ENCODE measurements around the gene OR1F1. TPM values are rescaled to one million over a fixed set of nuclear protein-coding genes. Genes with fewer than 3 reads are reported as not detected.

OR1F1 gene
- total RNA-seq, 2 donors from 2014 or later, result not detected

- DNase-seq, result no peak
- H3K9me3 ChIP-seq (ENCODE audit: control insufficient read depth, low read length, poor library complexity, severe bottlenecking), result no peaks in the 10 kb centered on the region
- ATAC-seq, result no peak
Observed at GRCh38 chr16:3242709-3243108, 54.7 kb downstream of the OR1F1 start.

GRCh38 chr16:3243882-3244281 is 55.9 kb downstream of the OR1F1 start:
- Mint-ChIP-seq H3K36me3 (ENCODE audit: low read depth) (no peaks in the 10 kb centered on the region), H3K4me3 (no peak overlapping the region), H3K4me1 (no peaks in the 10 kb centered on the region), H3K27me3 (peaks cover 34% of the 10 kb centered on the region), H3K27ac (no peak overlapping the region)
- ATAC-seq, result no peak
- no peak for DNase-seq
- no peaks in the 10 kb centered on the region for H3K9me3 ChIP-seq (ENCODE audit: control insufficient read depth, low read length, poor library complexity, severe bottlenecking)

More at GRCh38 chr16:3242709-3243108, 54.7 kb downstream of the OR1F1 start:
- Mint-ChIP-seq H3K36me3 (ENCODE audit: low read depth) (no peaks in the 10 kb centered on the region), H3K27me3 (peaks cover 34% of the 10 kb centered on the region), H3K4me3 (no peak overlapping the region), H3K27ac (no peak overlapping the region), H3K4me1 (no peaks in the 10 kb centered on the region)

- DNase-seq (no peak), ATAC-seq (no peak)
- Mint-ChIP-seq H3K27ac (no peak overlapping the region), H3K4me3 (no peak overlapping the region), H3K4me1 (peaks cover under 1% of the 10 kb centered on the region), H3K36me3 (ENCODE audit: low read depth) (no peaks in the 10 kb centered on the region), H3K27me3 (peaks cover 32% of the 10 kb centered on the region)
- H3K9me3 ChIP-seq (ENCODE audit: control insufficient read depth, low read length, poor library complexity, severe bottlenecking), result no peaks in the 10 kb centered on the region
Observed at GRCh38 chr16:3246002-3246401, 58.0 kb downstream of the OR1F1 start.

- H3K4me1 Mint-ChIP-seq, result peaks cover 2% of the 10 kb centered on the region
- no peaks in the 10 kb centered on the region for H3K36me3 Mint-ChIP-seq (ENCODE audit: low read depth)
- peaks cover 34% of the 10 kb centered on the region for H3K27me3 Mint-ChIP-seq
- H3K9me3 ChIP-seq (ENCODE audit: control insufficient read depth, low read length, poor library complexity, severe bottlenecking), result no peaks in the 10 kb centered on the region
- DNase-seq (no peak), ATAC-seq (no peak)
- H3K4me3 Mint-ChIP-seq, result no peak overlapping the region
- H3K27ac Mint-ChIP-seq, result no peak overlapping the region
Observed at GRCh38 chr16:3246876-3247275, 58.9 kb downstream of the OR1F1 start.

GRCh38 chr16:3248596-3248995 is 60.6 kb downstream of the OR1F1 start:
- Mint-ChIP-seq H3K4me3 (no peak overlapping the region), H3K27me3 (peaks cover 24% of the 10 kb centered on the region), H3K27ac (no peak overlapping the region), H3K4me1 (peaks cover 2% of the 10 kb centered on the region), H3K36me3 (ENCODE audit: low read depth) (no peaks in the 10 kb centered on the region)
- no peak for ATAC-seq
- H3K9me3 ChIP-seq (ENCODE audit: control insufficient read depth, low read length, poor library complexity, severe bottlenecking), result no peaks in the 10 kb centered on the region
- DNase-seq, result no peak

- Mint-ChIP-seq H3K27me3 (peaks cover 19% of the 10 kb centered on the region), H3K4me1 (peaks cover 2% of the 10 kb centered on the region), H3K27ac (no peak overlapping the region), H3K4me3 (no peak overlapping the region), H3K36me3 (ENCODE audit: low read depth) (no peaks in the 10 kb centered on the region)
- H3K9me3 ChIP-seq (ENCODE audit: control insufficient read depth, low read length, poor library complexity, severe bottlenecking), result no peaks in the 10 kb centered on the region
- ATAC-seq (no peak), DNase-seq (no peak)
Observed at GRCh38 chr16:3249020-3249419, 61.0 kb downstream of the OR1F1 start.

- Mint-ChIP-seq H3K4me3 (peak overlapping the region; percentile 19), H3K27me3 (peaks cover 15% of the 10 kb centered on the region), H3K27ac (no peak overlapping the region), H3K36me3 (ENCODE audit: low read depth) (no peaks in the 10 kb centered on the region), H3K4me1 (peaks cover 2% of the 10 kb centered on the region)
- ATAC-seq, result no peak
- no peak for DNase-seq
- H3K9me3 ChIP-seq (ENCODE audit: control insufficient read depth, low read length, poor library complexity, severe bottlenecking), result no peaks in the 10 kb centered on the region
Observed at GRCh38 chr16:3249451-3249850, 61.4 kb downstream of the OR1F1 start.

- Mint-ChIP-seq H3K4me1 (peaks cover 2% of the 10 kb centered on the region), H3K27ac (no peak overlapping the region), H3K36me3 (ENCODE audit: low read depth) (no peaks in the 10 kb centered on the region), H3K4me3 (no peak overlapping the region), H3K27me3 (peaks cover 5% of the 10 kb centered on the region)
- DNase-seq (no peak), ATAC-seq (no peak)
- H3K9me3 ChIP-seq (ENCODE audit: control insufficient read depth, low read length, poor library complexity, severe bottlenecking), result no peaks in the 10 kb centered on the region
Observed at GRCh38 chr16:3252967-3253366, 65.0 kb downstream of the OR1F1 start.

- DNase-seq (no peak), ATAC-seq (no peak)
- Mint-ChIP-seq H3K27ac (no peak overlapping the region), H3K27me3 (peaks cover 5% of the 10 kb centered on the region), H3K4me1 (peaks cover 2% of the 10 kb centered on the region), H3K4me3 (no peak overlapping the region), H3K36me3 (ENCODE audit: low read depth) (no peaks in the 10 kb centered on the region)
- no peaks in the 10 kb centered on the region for H3K9me3 ChIP-seq (ENCODE audit: control insufficient read depth, low read length, poor library complexity, severe bottlenecking)
Observed at GRCh38 chr16:3254309-3254708, 66.3 kb downstream of the OR1F1 start.

Other genes with a start within 250 kb of the OR1F1 start
- not detected for gene KREMEN2, start 223.9 kb upstream of the OR1F1 start, total RNA-seq
- 1 to 10 TPM; 1.7 to 2.7 TPM for gene PAQR4, start 218.9 kb upstream of the OR1F1 start, total RNA-seq
- gene PKMYT1, start 207.8 kb upstream of the OR1F1 start, total RNA-seq, result not detected
- gene CLDN9, start 175.3 kb upstream of the OR1F1 start, total RNA-seq, result not detected
- not detected for gene CLDN6, start 170.0 kb upstream of the OR1F1 start, total RNA-seq
- 1 to 10 TPM in 1 of 2 donors, under 1 TPM in 1; 0.92 to 1.3 TPM for gene TNFRSF12A, start 167.8 kb upstream of the OR1F1 start, total RNA-seq
- gene HCFC1R1, start 164.3 kb upstream of the OR1F1 start, total RNA-seq, result 10 to 100 TPM; 10.6 to 14.4 TPM
- gene THOC6, start 164.2 kb upstream of the OR1F1 start, total RNA-seq, result 10 to 100 TPM; 21.3 to 23.7 TPM
- not detected for gene BICDL2, start 151.3 kb upstream of the OR1F1 start, total RNA-seq
- gene MMP25, start 141.6 kb upstream of the OR1F1 start, total RNA-seq, result 1 to 10 TPM; 1.4 to 1.5 TPM
- gene IL32, start 122.6 kb upstream of the OR1F1 start, total RNA-seq, result 1,000 to 10,000 TPM; 1,099 to 1,147 TPM
- gene ZSCAN10, start 88.9 kb upstream of the OR1F1 start, total RNA-seq, result under 1 TPM; 0.12 to 0.26 TPM
- gene ZNF205, start 75.6 kb upstream of the OR1F1 start, total RNA-seq, result not detected
- 1 to 10 TPM; 3.1 to 3.4 TPM for gene ZNF213, start 53.2 kb upstream of the OR1F1 start, total RNA-seq
- 1 to 10 TPM; 3.2 to 4.8 TPM for gene ZNF200, start 47.0 kb downstream of the OR1F1 start, total RNA-seq
- 1 to 10 TPM in 1 of 2 donors, under 1 TPM in 1; 0.81 to 2.2 TPM for gene MEFV, start 68.4 kb downstream of the OR1F1 start, total RNA-seq
- gene ZNF263, start 95.3 kb downstream of the OR1F1 start, total RNA-seq, result 10 to 100 TPM; 21.2 to 26.4 TPM
- 1 to 10 TPM; 1.9 TPM for gene TIGD7, start 117.2 kb downstream of the OR1F1 start, total RNA-seq
- 10 to 100 TPM; 26.3 to 28.1 TPM for gene ZNF75A, start 117.3 kb downstream of the OR1F1 start, total RNA-seq
- gene OR2C1, start 167.7 kb downstream of the OR1F1 start, total RNA-seq, result not detected
- 1 to 10 TPM; 5.9 to 6.3 TPM for gene ZSCAN32, start 212.8 kb downstream of the OR1F1 start, total RNA-seq
- 1 to 10 TPM; 4.4 to 5.4 TPM for gene ZNF174, start 213.0 kb downstream of the OR1F1 start, total RNA-seq